GM21576 (cell line): ENCODE data around the gene FAM131C.

Experiments used
- ATAC-seq: cut with Tn5 transposase; IDR thresholded peaks from one replicate; pipeline ENCODE4 v1.9.1; 2021; ENCODE audit warnings: mild to moderate bottlenecking, moderate library complexity; ENCODE audit not compliant: unreplicated experiment

The FAM131C gene

GRCh38 chr1:16017461-16018303, 55.8 kb downstream of the FAM131C start, which contains the start of gene HSPB7:
Gene HSPB7, minus strand, starts transcription at chr1:16018043. Its CDS starts 80 bp downstream, at chr1:16017963.
- ATAC-seq: no peak

DNA sequence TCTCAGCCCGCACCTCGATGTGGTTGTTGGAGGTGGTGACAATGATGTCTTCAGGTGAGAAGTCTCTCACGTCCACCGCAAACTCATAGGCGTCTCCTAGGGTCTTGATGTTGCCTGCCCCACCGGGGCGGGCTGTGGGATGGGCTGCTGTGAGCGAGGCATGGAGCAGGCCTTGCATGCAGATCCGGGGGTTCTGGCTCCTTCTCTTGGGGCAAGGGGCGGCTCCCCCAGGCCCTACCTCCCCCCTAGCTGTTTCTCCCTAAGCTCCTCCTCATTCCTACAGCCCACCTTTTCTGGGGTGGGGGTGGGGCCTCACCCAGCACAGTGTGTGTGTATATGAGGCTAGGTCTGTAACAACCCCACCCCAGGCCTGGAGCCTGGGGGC, 56.4 kb downstream of the FAM131C start:
- no peak for ATAC-seq

DNA sequence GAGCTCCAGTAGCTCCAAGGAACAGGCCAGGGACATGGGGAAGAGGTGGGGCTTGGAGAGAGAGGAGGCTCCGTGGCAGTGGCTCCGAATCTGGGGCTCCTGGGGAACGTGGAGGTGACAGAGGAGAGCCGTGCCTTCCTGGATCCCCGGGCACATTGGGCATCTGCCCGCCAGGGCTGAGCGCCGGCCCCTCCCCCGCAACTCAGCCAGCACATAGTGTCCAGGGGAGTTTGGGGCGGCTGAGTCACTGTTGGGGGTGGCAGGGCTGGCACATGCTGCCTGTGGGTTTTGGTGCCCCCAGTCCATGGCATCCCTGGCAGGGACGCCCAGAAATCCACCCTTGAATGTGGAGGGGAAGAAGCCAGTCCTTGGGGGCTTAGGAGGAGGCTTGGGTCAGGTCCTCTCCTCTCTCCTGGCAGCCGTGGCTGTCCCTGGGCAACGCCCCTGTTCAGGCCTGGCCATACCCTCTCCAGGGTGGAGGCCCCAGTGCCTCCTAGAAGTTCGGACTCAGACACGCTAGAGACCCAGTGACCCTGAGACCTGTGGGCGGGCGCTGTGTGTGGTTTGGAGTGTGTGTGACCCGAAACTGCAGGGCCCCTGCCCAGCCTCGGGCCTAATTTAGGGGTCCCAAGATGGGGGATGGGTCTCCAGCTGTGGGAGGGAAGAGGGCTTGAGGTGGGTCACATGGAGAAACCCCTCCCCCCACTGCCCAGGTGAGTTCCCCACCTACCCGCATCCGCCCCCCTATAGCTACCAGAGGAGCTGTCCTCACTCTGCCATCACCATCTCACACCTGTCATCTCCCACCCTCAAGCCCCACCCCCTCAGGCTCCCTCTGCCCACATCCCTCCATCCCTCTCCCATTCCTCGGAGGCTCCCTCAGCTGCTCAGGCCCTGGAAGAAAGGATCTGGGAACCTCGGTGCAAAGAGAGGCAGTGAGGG, 57.2 kb downstream of the FAM131C start:
- no peak for ATAC-seq

- ATAC-seq: no peak
Measured at GRCh38 chr1:16015491-16015890, 58.0 kb downstream of the FAM131C start.

DNA sequence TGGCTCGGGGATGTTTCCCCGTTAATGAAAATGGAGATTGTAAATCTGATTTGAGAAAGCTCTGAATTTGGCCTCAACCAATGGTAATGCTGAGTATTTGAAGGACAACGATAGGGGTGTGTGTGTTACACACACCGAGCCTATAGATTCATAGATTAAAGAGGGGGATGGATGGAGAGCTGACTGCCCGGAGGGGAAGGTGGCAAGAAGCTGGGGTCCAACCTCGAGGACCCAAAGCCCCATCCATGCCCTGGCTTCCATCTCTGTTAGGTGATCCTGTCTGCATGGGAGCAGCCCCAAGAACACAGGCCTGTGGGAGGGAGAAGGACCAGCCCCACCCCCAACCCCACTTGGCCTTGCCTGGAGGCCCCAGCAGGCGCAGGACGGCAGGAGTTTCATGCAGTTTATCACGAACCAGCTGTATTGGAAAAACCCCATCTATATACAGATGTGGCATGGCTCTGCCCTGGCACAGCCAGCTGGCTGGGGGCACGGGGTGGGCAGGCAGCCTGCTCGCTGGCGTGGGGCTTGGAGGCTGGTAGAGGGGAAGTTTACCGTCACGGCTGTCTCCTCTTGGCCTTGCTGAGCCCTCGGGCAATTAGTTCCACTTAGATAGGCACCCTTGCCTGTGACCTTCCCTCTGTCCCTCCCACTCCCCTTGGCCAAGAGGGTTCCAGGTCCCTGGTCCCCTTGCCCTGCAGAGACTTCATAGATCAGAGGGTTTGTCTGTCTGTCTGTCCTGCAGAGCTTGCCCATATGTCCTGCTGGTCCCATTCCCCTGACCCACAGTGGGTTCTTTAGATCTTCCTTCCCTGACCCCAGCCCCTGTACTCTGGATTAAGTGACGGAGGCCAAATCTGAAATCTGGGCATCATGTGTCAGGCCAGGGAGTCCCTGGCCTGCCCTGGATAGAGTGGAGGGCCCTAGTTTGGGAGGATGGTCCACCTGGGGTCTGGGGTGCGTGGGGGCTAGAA, 58.7 kb downstream of the FAM131C start:
- ATAC-seq: no peak

DNA sequence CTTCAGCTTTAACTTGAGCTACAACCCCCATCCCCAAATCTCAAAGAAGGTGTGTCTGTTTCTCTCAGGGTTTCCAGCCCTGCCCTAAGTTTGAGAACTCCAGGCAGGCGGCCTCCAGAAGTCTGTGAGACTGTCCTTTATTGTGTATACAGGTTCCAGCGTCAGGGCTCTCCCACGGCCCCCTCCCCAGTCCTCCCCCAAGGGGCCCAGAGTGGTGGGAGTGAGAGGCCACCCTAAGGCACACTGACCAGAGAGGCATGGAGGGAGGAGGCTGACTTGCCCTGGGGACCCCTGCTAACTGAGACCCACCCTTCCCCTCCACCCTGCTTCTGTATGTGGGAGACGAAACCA, 59.6 kb downstream of the FAM131C start:
- ATAC-seq: no peak

DNA sequence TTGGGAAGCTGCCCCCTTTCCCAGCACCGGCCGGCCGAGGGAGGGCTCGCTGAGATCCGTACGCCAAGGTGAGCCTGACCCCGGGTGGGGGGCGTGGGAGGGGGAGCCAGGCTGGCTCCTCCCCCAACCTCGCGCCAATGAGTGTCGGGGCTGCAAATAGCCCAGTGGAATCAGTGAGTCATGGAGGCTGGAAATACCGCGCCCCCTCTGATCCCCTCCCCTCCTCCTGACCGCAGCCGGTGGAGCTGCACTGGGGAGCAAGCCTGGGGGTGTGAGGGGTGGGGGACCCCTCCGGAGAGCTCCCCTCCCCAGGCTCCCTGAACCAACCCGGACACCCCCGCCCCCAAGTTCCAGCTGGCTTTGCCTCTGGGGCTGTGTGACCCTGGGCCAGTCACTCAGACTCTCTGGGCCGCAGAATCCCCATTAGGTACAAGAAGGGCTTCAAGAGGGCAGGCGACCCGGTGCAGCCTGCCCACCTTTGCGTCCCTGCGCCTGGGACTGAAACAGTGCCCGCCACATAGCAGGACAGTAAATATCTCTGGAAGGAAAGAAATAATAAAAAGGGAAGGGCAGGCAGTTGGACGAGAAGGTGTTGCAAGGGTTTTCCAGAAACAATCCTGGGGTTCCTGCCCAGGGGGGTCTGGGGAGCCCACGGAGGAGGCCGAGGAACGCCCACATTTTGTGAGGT, 60.1 kb downstream of the FAM131C start:
- ATAC-seq: no peak

DNA sequence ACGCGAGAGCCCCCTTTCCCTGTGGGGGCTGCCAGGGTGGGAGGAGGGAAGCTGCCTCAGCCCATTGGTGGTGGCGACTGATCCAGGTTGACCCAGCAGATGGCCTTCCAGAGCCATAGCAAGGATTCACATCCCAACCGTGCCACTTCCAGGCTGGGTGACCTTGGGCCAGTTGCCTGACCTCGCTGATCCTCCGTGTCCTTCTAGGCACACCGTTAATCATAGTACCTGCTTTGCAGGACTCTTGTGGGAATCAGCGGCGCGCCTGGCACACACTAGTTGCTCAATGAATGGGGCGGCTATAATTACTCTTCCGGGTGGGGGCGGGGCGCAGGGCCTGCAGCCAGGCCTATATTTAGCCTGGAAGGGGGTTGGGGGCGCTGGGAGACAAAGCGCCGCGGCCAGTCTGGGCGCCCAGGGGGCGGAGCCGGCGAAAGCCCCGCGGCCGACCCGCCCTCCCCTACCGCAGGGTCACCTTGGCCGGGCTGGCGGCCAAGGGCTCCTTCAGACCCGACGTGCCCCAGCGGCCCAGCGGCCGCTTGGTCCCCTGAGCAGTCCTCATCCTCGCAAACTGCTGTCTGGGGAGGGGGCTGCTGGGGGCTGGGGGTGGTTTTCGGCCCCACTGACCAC, 60.7 kb downstream of the FAM131C start:
- ATAC-seq: no peak

- no peak for ATAC-seq
Measured at GRCh38 chr1:16011936-16012589, 61.4 kb downstream of the FAM131C start.

GRCh38 chr1:16010837-16011236, 62.6 kb downstream of the FAM131C start:
- no peak for ATAC-seq

DNA sequence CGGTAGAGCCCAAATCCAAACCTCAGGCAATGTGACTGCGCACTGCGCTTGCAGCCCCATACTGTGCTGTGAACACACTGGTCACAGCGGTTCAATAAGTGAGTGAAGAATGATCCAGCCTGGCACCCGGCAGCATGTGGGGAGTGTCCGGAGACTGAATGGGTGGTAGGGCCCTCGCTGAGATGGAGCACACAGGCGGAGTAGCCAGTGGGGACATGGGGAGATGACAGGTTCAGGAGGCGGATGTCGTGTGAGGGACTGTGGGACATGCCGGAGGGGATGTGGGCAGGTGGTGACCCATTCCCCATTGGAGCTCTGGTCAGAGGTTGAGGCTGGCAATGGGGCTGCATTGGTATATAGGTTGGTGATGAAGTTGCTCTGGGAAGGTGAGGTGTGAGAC, 63.8 kb downstream of the FAM131C start:
- no peak for ATAC-seq

DNA sequence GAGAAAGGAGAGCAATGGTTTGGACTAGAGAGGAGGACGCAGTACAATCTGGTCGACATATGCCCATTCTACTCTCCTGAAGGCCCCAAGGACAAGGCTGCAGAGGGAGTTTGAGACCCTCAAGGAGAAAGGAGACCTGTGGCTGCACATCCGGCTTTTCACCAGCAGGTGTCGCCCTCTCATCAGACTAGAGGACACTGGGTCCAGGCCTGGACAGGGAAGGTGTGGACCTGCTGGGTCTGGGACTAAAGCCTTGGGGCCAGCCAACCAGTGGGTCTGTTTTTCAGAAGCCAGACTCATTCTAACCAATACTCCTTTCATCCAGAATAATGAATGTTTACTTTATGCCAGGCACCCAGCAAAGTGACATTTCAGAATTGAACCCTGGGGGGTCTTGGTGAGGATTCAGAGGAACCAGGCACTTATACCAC, 64.4 kb downstream of the FAM131C start:
- ATAC-seq: no peak
